HCT116 (cell line): Measurements from ENCODE around the gene RASGEF1C. TPM values are rescaled to one million over a fixed set of nuclear protein-coding genes. Genes with fewer than 3 reads are reported as not detected.

Source experiments
- ATAC-seq: fragments of 200-7000 bp; cut with Tn5 transposase; 2 replicates; pipeline ENCODE4 v1.9.1; 2020; ENCODE audit warnings: mild to moderate bottlenecking, moderate library complexity
- BruUV-seq: library from RNA; stranded (reverse); fragments of 400-500 nt; replicated peaks from 2 replicates; lab custom pipeline; 2021; lab: Mats Ljungman, UMichigan
- CTCF ChIA-PET: fragments of 300-600 bp; sonication (Branson Sonifier 250); formaldehyde crosslinking; loops from one replicate; lab custom pipeline; 2021; ENCODE audit warnings: antibody characterized with exemption; lab: Charles Lee
- POLR2A ChIA-PET: fragments of 300-600, 350-600 bp; sonication (Branson Sonifier 250); formaldehyde crosslinking; loops from one replicate; lab custom pipeline; 2021; ENCODE audit warnings: antibody characterized with exemption; lab: Charles Lee
- RAD21 ChIA-PET, 2 experiments: fragments of 300-600 bp; sonication (Branson Sonifier 250); formaldehyde crosslinking; loops; one replicate each; lab custom pipeline; 2023; ENCODE audit warnings: low total read pairs in 2 of 2; ENCODE audit not compliant: uncharacterized antibody in 2 of 2, unreplicated experiment in 2 of 2, low non-redundant PET in 1 of 2; lab: Charles Lee
- DNase-seq: peaks from one replicate; pipeline ENCODE4 v3.0.0-alpha.2; 2010; ENCODE audit warnings: low read depth, low spot score
- H2AFZ ChIP-seq: fragments of 200-600 bp; shearing (Covaris generic), sonication (generic); 2 replicates; pipeline ENCODE4 v1.6.1; 2017; ENCODE audit warnings: low read depth, mixed run types, mixed read lengths, antibody characterized with exemption, low read length; ENCODE audit not compliant: poor library complexity, severe bottlenecking
- H3K27ac ChIP-seq: 2 replicates; pipeline ENCODE4 v1.5.1; 2012; ENCODE audit warnings: low read depth, low read length
- H3K27me3 ChIP-seq: fragments of 200-600 bp; sonication (generic); 2 replicates; pipeline ENCODE4 v1.6.1; 2016; ENCODE audit warnings: mixed run types, low read length, mixed read lengths; ENCODE audit not compliant: insufficient read depth
- H3K36me3 ChIP-seq, 2 experiments: fragments of 200-500 bp in 1 of 2; fragments of 200-600 bp in 1 of 2; sonication (Bioruptor generic) in 1 of 2; sonication (generic) in 1 of 2; 2 replicates each; pipeline versions ENCODE4 v1.5.1 to v1.6.1; 2014 to 2016; ENCODE audit warnings: low read length in 2 of 2, inconsistent platforms in 1 of 2, mixed read lengths in 1 of 2, mixed run types in 1 of 2; ENCODE audit not compliant: insufficient read depth in 2 of 2, control insufficient read depth in 1 of 2
- H3K4me1 ChIP-seq, 2 experiments: fragments of 200-600 bp in 1 of 2; sonication (generic) in 1 of 2; 2 replicates each; pipeline versions ENCODE4 v1.5.1 to v1.6.1; 2012 to 2017; ENCODE audit warnings: low read length in 2 of 2, inconsistent platforms in 1 of 2, mild to moderate bottlenecking in 1 of 2, mixed read lengths in 1 of 2, mixed run types in 1 of 2, moderate library complexity in 1 of 2; ENCODE audit not compliant: insufficient read depth in 2 of 2, control insufficient read depth in 1 of 2
- H3K4me2 ChIP-seq: fragments of 200-600 bp; sonication (generic); 2 replicates; pipeline ENCODE4 v1.6.1; 2017; ENCODE audit warnings: mixed run types, low read length, mixed read lengths
- H3K4me3 ChIP-seq, 2 experiments: fragments of 200-600 bp in 1 of 2; sonication (generic) in 1 of 2; replicated peaks in 1 of 2; 2 replicates each; pipeline ENCODE4 v1.5.1; 2011 to 2016; ENCODE audit warnings: low read length in 2 of 2, control low read depth in 1 of 2, low read depth in 1 of 2, mild to moderate bottlenecking in 1 of 2, mixed read lengths in 1 of 2, mixed run types in 1 of 2
- H3K79me2 ChIP-seq: fragments of 200-600 bp; sonication (generic); 2 replicates; pipeline ENCODE4 v1.6.1; 2017; ENCODE audit warnings: mild to moderate bottlenecking, mixed run types, low read length, moderate library complexity, mixed read lengths; ENCODE audit not compliant: insufficient read depth
- H3K9ac ChIP-seq: fragments of 200-600 bp; sonication (generic); 2 replicates; pipeline ENCODE4 v1.6.1; 2016; ENCODE audit warnings: low read length, mixed read lengths
- H3K9me2 ChIP-seq: fragments of 200-600 bp; sonication (generic), shearing (Covaris generic); 2 replicates; pipeline ENCODE4 v1.6.1; 2017; ENCODE audit warnings: mixed run types, mild to moderate bottlenecking, moderate library complexity; ENCODE audit not compliant: insufficient read depth
- H3K9me3 ChIP-seq, 2 experiments: fragments of 200-500 bp in 1 of 2; fragments of 200-600 bp in 1 of 2; sonication (Bioruptor generic) in 1 of 2; sonication (generic) in 1 of 2; 2 replicates each; pipeline ENCODE4 v1.6.1; 2014 to 2017; ENCODE audit warnings: low read length in 2 of 2, mixed read lengths in 2 of 2, inconsistent platforms in 1 of 2, low read depth in 1 of 2, mild to moderate bottlenecking in 1 of 2, mixed run types in 1 of 2, moderate library complexity in 1 of 2; ENCODE audit not compliant: control insufficient read depth in 1 of 2, insufficient read depth in 1 of 2
- H4K20me1 ChIP-seq: fragments of 200-600 bp; sonication (generic), shearing (Covaris generic); 2 replicates; pipeline ENCODE4 v1.6.1; 2017; ENCODE audit warnings: mixed run types, mild to moderate bottlenecking, moderate library complexity; ENCODE audit not compliant: insufficient read depth
- CEBPB ChIP-seq: IDR thresholded peaks from 2 replicates; pipeline ENCODE4 v1.6.1; 2012; ENCODE audit warnings: low read depth
- EGR1 ChIP-seq: IDR thresholded peaks from 2 replicates; pipeline ENCODE4 v1.6.1; 2012; ENCODE audit warnings: low read depth
- ELF1 ChIP-seq: IDR thresholded peaks from 2 replicates; pipeline ENCODE4 v1.6.1; 2012; ENCODE audit warnings: low read depth, borderline replicate concordance
- EZH2 ChIP-seq: fragments of 200-600 bp; sonication (generic); IDR thresholded peaks from 2 replicates; pipeline ENCODE4 v1.6.1; 2017; ENCODE audit warnings: antibody characterized with exemption, mixed run types
- FOSL1 ChIP-seq: IDR thresholded peaks from 2 replicates; pipeline ENCODE4 v1.6.1; 2012; ENCODE audit warnings: low read depth
- POLR2A ChIP-seq: IDR thresholded peaks from 2 replicates; pipeline ENCODE4 v1.7.0; 2011; ENCODE audit warnings: borderline replicate concordance; ENCODE audit not compliant: insufficient read depth, insufficient read length; ENCODE audit errors: extremely low read depth
- RAD21 ChIP-seq: IDR thresholded peaks from 2 replicates; pipeline ENCODE4 v1.6.1; 2012; ENCODE audit warnings: low read depth, mild to moderate bottlenecking
- REST ChIP-seq: IDR thresholded peaks from 2 replicates; pipeline ENCODE4 v1.6.1; 2012; ENCODE audit warnings: low read depth
- SIN3A ChIP-seq: IDR thresholded peaks from 2 replicates; pipeline ENCODE4 v1.6.1; 2012; ENCODE audit warnings: low read depth
- SRF ChIP-seq: IDR thresholded peaks from 2 replicates; pipeline ENCODE4 v1.6.1; 2012; ENCODE audit warnings: low read depth
- TCF7L2 ChIP-seq: IDR thresholded peaks from 2 replicates; pipeline ENCODE4 v1.7.0; 2011; ENCODE audit warnings: borderline replicate concordance, inconsistent platforms; ENCODE audit not compliant: insufficient read depth, insufficient read length; ENCODE audit errors: extremely low read depth
- YY1 ChIP-seq: IDR thresholded peaks from 2 replicates; pipeline ENCODE4 v1.6.1; 2011; ENCODE audit warnings: low read length, low read depth, moderate library complexity, mild to moderate bottlenecking; ENCODE audit not compliant: insufficient replicate concordance; ENCODE audit errors: extremely low read depth
- ZFX ChIP-seq: fragments of 450-650 bp; IDR thresholded peaks from 2 replicates; pipeline ENCODE4 v1.6.1; 2017
- intact Hi-C: fragments of 100-400 bp; cut with micrococcal nuclease; formaldehyde crosslinking; loops from 2 replicates; pipeline ENCODE4 v1.10.0; 2022
- total RNA-seq: library from RNA; stranded (reverse); gene quantifications from one replicate; pipeline ENCODE4 v1.2.1, GENCODE V29; 2021; ENCODE audit not compliant: unreplicated experiment
- TF ChIP-seq, protein P1 (sequence below): IDR thresholded peaks from 2 replicates; pipeline ENCODE4 v1.6.1; 2012
- TF ChIP-seq, protein P2 (sequence below): IDR thresholded peaks from 2 replicates; pipeline ENCODE4 v1.6.1; 2012
- TF ChIP-seq, protein P3 (sequence below), 3 experiments: fragments of 200-600 bp in 1 of 3; sonication (generic) in 1 of 3; IDR thresholded peaks in 2 of 3; conservative IDR thresholded peaks in 1 of 3; 2 replicates each; pipeline ENCODE4 v1.5.1; 2012 to 2017; ENCODE audit warnings: low read depth in 2 of 3, low read length in 2 of 3, antibody characterized with exemption in 1 of 3, borderline replicate concordance in 1 of 3, control low read depth in 1 of 3, mild to moderate bottlenecking in 1 of 3, mixed read lengths in 1 of 3, mixed run types in 1 of 3, moderate library complexity in 1 of 3; ENCODE audit not compliant: insufficient read depth in 1 of 3

Gene RASGEF1C
- total RNA-seq, 1 experiment from 2014 or later: 1.2 TPM

GRCh38 chr5:180139731-180140055, 69.3 kb downstream of the RASGEF1C start:
- no peak overlapping the region for H2AFZ ChIP-seq
- no peaks in the 10 kb centered on the region for H3K27me3 ChIP-seq
- ATAC-seq (no peak), DNase-seq (no peak)
- POLR2A ChIA-PET: no interaction called here
- CTCF ChIA-PET: no interaction called here
- H3K79me2 ChIP-seq: no peaks in the 10 kb centered on the region
- no peaks in the 10 kb centered on the region for H3K36me3 ChIP-seq
- TF ChIP-seq, protein P1, sequence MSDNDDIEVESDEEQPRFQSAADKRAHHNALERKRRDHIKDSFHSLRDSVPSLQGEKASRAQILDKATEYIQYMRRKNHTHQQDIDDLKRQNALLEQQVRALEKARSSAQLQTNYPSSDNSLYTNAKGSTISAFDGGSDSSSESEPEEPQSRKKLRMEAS: no peak
- H3K9me2 ChIP-seq: no peaks in the 10 kb centered on the region
- no peak overlapping the region for H3K4me2 ChIP-seq
- peaks cover 11 to 22% of the 10 kb centered on the region in 2 experiments for H3K4me1 ChIP-seq
- no TSS peak for BruUV-seq
- no peak overlapping the region for H3K27ac ChIP-seq
- H3K9me3 ChIP-seq: no peaks in the 10 kb centered on the region
- H3K9ac ChIP-seq: no peak overlapping the region
- no peak overlapping the region for H3K4me3 ChIP-seq
- intact Hi-C loops: no loop called here
- RAD21 ChIA-PET: no interaction called here
- no peaks in the 10 kb centered on the region for H4K20me1 ChIP-seq

GRCh38 chr5:180138976-180139730, 69.9 kb downstream of the RASGEF1C start:
- H3K4me3 ChIP-seq: no peak overlapping the region
- ATAC-seq: no peak
- no peak overlapping the region for H3K4me2 ChIP-seq
- no peaks in the 10 kb centered on the region for H3K36me3 ChIP-seq
- no peak overlapping the region for H2AFZ ChIP-seq
- H3K27me3 ChIP-seq: no peaks in the 10 kb centered on the region
- H3K79me2 ChIP-seq: no peaks in the 10 kb centered on the region
- no TSS peak for BruUV-seq
- ChIA-PET CTCF (no interaction called here), RAD21 (no interaction called here), POLR2A (no interaction called here)
- intact Hi-C loops: no loop called here
- H4K20me1 ChIP-seq: no peaks in the 10 kb centered on the region
- no peaks in the 10 kb centered on the region for H3K9me2 ChIP-seq
- H3K4me1 ChIP-seq: peaks cover 11 to 23% of the 10 kb centered on the region in 2 experiments
- H3K27ac ChIP-seq: no peak overlapping the region
- DNase-seq: no peak
- no peaks in the 10 kb centered on the region for H3K9me3 ChIP-seq
- no peak overlapping the region for H3K9ac ChIP-seq
- TF ChIP-seq POLR2A (no peak), SIN3A (no peak), RAD21 (no peak), EZH2 (no peak), SRF (no peak), TCF7L2 (no peak), FOSL1 (no peak), CEBPB (no peak), REST (no peak), YY1 (no peak), ELF1 (no peak), ZFX (no peak), EGR1 (no peak)
- TF ChIP-seq, protein P2, sequence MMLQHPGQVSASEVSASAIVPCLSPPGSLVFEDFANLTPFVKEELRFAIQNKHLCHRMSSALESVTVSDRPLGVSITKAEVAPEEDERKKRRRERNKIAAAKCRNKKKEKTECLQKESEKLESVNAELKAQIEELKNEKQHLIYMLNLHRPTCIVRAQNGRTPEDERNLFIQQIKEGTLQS: no peak
- TF ChIP-seq, protein P3, sequence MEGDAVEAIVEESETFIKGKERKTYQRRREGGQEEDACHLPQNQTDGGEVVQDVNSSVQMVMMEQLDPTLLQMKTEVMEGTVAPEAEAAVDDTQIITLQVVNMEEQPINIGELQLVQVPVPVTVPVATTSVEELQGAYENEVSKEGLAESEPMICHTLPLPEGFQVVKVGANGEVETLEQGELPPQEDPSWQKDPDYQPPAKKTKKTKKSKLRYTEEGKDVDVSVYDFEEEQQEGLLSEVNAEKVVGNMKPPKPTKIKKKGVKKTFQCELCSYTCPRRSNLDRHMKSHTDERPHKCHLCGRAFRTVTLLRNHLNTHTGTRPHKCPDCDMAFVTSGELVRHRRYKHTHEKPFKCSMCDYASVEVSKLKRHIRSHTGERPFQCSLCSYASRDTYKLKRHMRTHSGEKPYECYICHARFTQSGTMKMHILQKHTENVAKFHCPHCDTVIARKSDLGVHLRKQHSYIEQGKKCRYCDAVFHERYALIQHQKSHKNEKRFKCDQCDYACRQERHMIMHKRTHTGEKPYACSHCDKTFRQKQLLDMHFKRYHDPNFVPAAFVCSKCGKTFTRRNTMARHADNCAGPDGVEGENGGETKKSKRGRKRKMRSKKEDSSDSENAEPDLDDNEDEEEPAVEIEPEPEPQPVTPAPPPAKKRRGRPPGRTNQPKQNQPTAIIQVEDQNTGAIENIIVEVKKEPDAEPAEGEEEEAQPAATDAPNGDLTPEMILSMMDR (IDR thresholded peaks at IDR 0.05 in 2 of 3, conservative IDR thresholded peaks at IDR 0.05 in 1 of 3; ENCODE audit: borderline replicate concordance in 1 of 3, insufficient read depth in 1 of 3, low read depth in 2 of 3, low read length in 2 of 3): no peak
